ENCODE measurements around the gene IMPDH2.

Gene IMPDH2

DNA sequence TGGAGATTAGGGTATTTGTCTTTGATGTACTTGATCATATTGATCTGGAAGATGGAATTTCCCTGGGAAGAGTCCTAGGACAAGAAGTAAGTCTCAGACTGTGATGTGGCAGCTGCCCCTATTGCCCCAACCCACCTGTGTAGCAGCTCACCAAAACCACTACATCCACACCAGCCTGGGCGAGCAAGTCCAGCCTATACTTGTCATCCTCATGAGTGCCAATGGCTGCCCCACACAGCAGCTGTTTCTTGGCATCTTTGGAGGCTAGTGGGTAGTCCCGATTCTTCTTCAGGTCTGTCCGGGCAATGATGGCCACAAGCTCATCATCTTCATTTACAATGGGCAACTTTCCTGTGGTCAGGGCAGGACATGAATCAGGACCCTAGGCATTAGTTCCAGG is 2.7 kb downstream of the IMPDH2 start:
- Histone ChIP-seq H3K4me1 (ENCODE audit: control insufficient read depth, insufficient read depth, low read length) (no peaks in the 10 kb centered on the region), H3K27ac (ENCODE audit: extremely low read depth, low read depth, low read length) (no peak overlapping the region), H3K36me3 (ENCODE audit: control insufficient read depth in 2 of 2, insufficient read depth in 1 of 2, low read length in 2 of 2) (peaks cover 0 to 79% of the 10 kb centered on the region in 2 experiments; a peak in 2 of 3 replicates), H3K4me3 (ENCODE audit: low read depth, low read length) (no peak overlapping the region), H3K9me3 (ENCODE audit: control insufficient read depth, insufficient read depth, low read depth, low read length) (no peaks in the 10 kb centered on the region)
- TF ChIP-seq SP3 (tag by site-specific recombination; IDR thresholded peaks at IDR 0.05) (no peak), ZNF561 (tag by site-specific recombination; IDR thresholded peaks at IDR 0.05; ENCODE audit: borderline replicate concordance) (no peak), PRDM10 (tag by site-specific recombination; IDR thresholded peaks at IDR 0.05) (no peak), ZSCAN30 (tag by site-specific recombination; IDR thresholded peaks at IDR 0.05) (no peak), ZNF776 (tag by site-specific recombination; IDR thresholded peaks at IDR 0.05; ENCODE audit: borderline replicate concordance) (no peak), HOXC10 (CRISPR knock-in tag; IDR thresholded peaks at IDR 0.05) (no peak), ZNF19 (tag by site-specific recombination; IDR thresholded peaks at IDR 0.05; ENCODE audit: low read depth) (no peak), IKZF3 (tag by site-specific recombination; IDR thresholded peaks at IDR 0.05) (no peak), ZSCAN5A (tag by site-specific recombination; IDR thresholded peaks at IDR 0.05) (no peak), ZNF10 (tag by site-specific recombination; IDR thresholded peaks at IDR 0.05) (no peak), ZXDB (tag by site-specific recombination; IDR thresholded peaks at IDR 0.05) (no peak), REPIN1 (tag by site-specific recombination; IDR thresholded peaks at IDR 0.05; ENCODE audit: low read depth) (no peak), ZBTB10 (tag by site-specific recombination; IDR thresholded peaks at IDR 0.05) (no peak), ZNF626 (tag by site-specific recombination; IDR thresholded peaks at IDR 0.05) (no peak), ZNF433 (tag by site-specific recombination; IDR thresholded peaks at IDR 0.05; ENCODE audit: low read depth) (no peak), EGR2 (tag by site-specific recombination; IDR thresholded peaks at IDR 0.05; ENCODE audit: low read depth) (no peak), ZNF843 (tag by site-specific recombination; IDR thresholded peaks at IDR 0.05) (no peak)
- TF ChIP-seq, protein P1, sequence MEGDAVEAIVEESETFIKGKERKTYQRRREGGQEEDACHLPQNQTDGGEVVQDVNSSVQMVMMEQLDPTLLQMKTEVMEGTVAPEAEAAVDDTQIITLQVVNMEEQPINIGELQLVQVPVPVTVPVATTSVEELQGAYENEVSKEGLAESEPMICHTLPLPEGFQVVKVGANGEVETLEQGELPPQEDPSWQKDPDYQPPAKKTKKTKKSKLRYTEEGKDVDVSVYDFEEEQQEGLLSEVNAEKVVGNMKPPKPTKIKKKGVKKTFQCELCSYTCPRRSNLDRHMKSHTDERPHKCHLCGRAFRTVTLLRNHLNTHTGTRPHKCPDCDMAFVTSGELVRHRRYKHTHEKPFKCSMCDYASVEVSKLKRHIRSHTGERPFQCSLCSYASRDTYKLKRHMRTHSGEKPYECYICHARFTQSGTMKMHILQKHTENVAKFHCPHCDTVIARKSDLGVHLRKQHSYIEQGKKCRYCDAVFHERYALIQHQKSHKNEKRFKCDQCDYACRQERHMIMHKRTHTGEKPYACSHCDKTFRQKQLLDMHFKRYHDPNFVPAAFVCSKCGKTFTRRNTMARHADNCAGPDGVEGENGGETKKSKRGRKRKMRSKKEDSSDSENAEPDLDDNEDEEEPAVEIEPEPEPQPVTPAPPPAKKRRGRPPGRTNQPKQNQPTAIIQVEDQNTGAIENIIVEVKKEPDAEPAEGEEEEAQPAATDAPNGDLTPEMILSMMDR (tag by site-specific recombination; IDR thresholded peaks at IDR 0.05), result no peak
- POLR2A ChIA-PET, result interaction anchor here (0.8 to 2.8 kb wide), 3 partner anchors 19 to 68 kb away, joined by 3 to 10 read pairs (median 4); partner anchors contain the start of genes P4HTM, QRICH1 and WDR6
- CTCF ChIA-PET, result interaction anchor here (1.1 to 1.5 kb wide), 2 partner anchors 19 to 67 kb away, joined by 4 to 5 read pairs; partner anchors contain the start of genes QRICH1 and WDR6

All from HEK293 (cell line).